Stimulated activated CD4-positive, alpha-beta T cell treated with anti-CD3 and anti-CD28 coated beads, Interleukin-2, amount 100 ng/mL, for 48 hours (primary cell): ENCODE data around the gene POLR3C.

Source experiments
- DNase-seq, 2 donors: peaks; one replicate each; pipeline ENCODE4 v3.0.0-alpha.2; 2020

POLR3C gene

GRCh38 chr1:145874646-145875045 is 50.6 kb downstream of the POLR3C start:
- no peak for DNase-seq

- DNase-seq, result no peak
These were observed 54.0 kb downstream of the POLR3C start for GRCh38 chr1:145877923-145878486.

GRCh38 chr1:145878724-145879123 is 54.7 kb downstream of the POLR3C start:
- no peak for DNase-seq

- DNase-seq, result no peak
These were observed 55.8 kb downstream of the POLR3C start for GRCh38 chr1:145879775-145880174.

GRCh38 chr1:145884675-145885074 is 60.7 kb downstream of the POLR3C start:
- DNase-seq, result no peak

GRCh38 chr1:145885738-145886287 is 61.8 kb downstream of the POLR3C start, which contains the start of gene ANKRD35:
TSS of gene ANKRD35 (minus strand) at chr1:145885866. CDS start at chr1:145885758, 108 bp downstream.
- peak; percentile 79 to 83 for DNase-seq

- DNase-seq, result no peak
These were observed 62.4 kb downstream of the POLR3C start for GRCh38 chr1:145886390-145886789.

- DNase-seq, result no peak
These were observed 62.8 kb downstream of the POLR3C start for GRCh38 chr1:145886816-145887215.

- DNase-seq, result no peak
These were observed 63.6 kb downstream of the POLR3C start for GRCh38 chr1:145887631-145888030.

- no peak for DNase-seq
These were observed 65.7 kb downstream of the POLR3C start for GRCh38 chr1:145889722-145890121.

GRCh38 chr1:145891143-145891542 is 67.1 kb downstream of the POLR3C start:
- DNase-seq, result no peak

GRCh38 chr1:145891587-145892485 is 67.8 kb downstream of the POLR3C start:
- DNase-seq, result peak; percentile 45 to 55

- no peak for DNase-seq
These were observed 68.6 kb downstream of the POLR3C start for GRCh38 chr1:145892486-145893087.

- no peak for DNase-seq
These were observed 69.5 kb downstream of the POLR3C start for GRCh38 chr1:145893306-145894055.
